Neural progenitor cell (in vitro differentiated cells): ENCODE data around the gene RNF145. TPM values are rescaled to one million over a fixed set of nuclear protein-coding genes. Genes with fewer than 3 reads are reported as not detected.

Experiments used
- DNase-seq: peaks from one replicate; pipeline ENCODE4 v3.0.0-alpha.2; 2016; ENCODE audit warnings: low spot score
- H2AFZ ChIP-seq: fragments of 200-600 bp; sonication (generic); replicated peaks from 2 replicates; pipeline ENCODE4 v1.6.1; 2016; ENCODE audit warnings: antibody characterized with exemption
- H3F3A ChIP-seq: fragments of 200-600 bp; sonication (generic); 2 replicates; pipeline ENCODE4 v1.6.1; 2016; ENCODE audit warnings: antibody characterized with exemption, low read depth
- H3K27ac ChIP-seq: fragments of 200-600 bp; sonication (generic); 2 replicates; pipeline ENCODE4 v1.5.1; 2016; ENCODE audit warnings: mild to moderate bottlenecking
- H3K27me3 ChIP-seq: fragments of 200-600 bp; sonication (generic); 2 replicates; pipeline ENCODE4 v1.6.1; 2016; ENCODE audit warnings: mild to moderate bottlenecking, moderate library complexity
- H3K36me3 ChIP-seq: fragments of 200-600 bp; sonication (generic); 2 replicates; pipeline ENCODE4 v1.5.1; 2016
- H3K4me1 ChIP-seq: fragments of 200-600 bp; sonication (generic); 2 replicates; pipeline ENCODE4 v1.6.1; 2016; ENCODE audit warnings: mixed run types
- H3K4me2 ChIP-seq: fragments of 200-600 bp; sonication (generic); 2 replicates; pipeline ENCODE4 v1.6.1; 2016
- H3K4me3 ChIP-seq: fragments of 200-600 bp; sonication (generic); 2 replicates; pipeline ENCODE4 v1.5.1; 2016
- H3K79me2 ChIP-seq: fragments of 200-600 bp; sonication (generic); 2 replicates; pipeline ENCODE4 v1.6.1; 2016; ENCODE audit warnings: low read depth
- H3K9ac ChIP-seq: fragments of 200-600 bp; sonication (generic); 2 replicates; pipeline ENCODE4 v1.6.1; 2016
- H3K9me3 ChIP-seq: fragments of 200-600 bp; sonication (generic); 2 replicates; pipeline ENCODE4 v1.5.1; 2016; ENCODE audit warnings: low read depth
- H4K20me1 ChIP-seq: fragments of 200-600 bp; sonication (generic); 2 replicates; pipeline ENCODE4 v1.6.1; 2016; ENCODE audit warnings: low read depth
- H3K27ac Mint-ChIP-seq: 3 replicates; pipeline ENCODE4 v1.8.0; 2021; ENCODE audit warnings: mixed read lengths
- H3K27me3 Mint-ChIP-seq: 2 replicates; pipeline ENCODE4 v1.8.0; 2022; ENCODE audit warnings: low read depth, mild to moderate bottlenecking, inconsistent platforms, moderate library complexity, mixed read lengths; ENCODE audit not compliant: insufficient read depth
- H3K36me3 Mint-ChIP-seq: 3 replicates; pipeline ENCODE4 v1.8.0; 2021; ENCODE audit warnings: mixed read lengths
- H3K4me1 Mint-ChIP-seq: 3 replicates; pipeline ENCODE4 v1.8.0; 2021; ENCODE audit warnings: mixed read lengths
- H3K4me3 Mint-ChIP-seq: 3 replicates; pipeline ENCODE4 v1.8.0; 2021; ENCODE audit warnings: mild to moderate bottlenecking, moderate library complexity, mixed read lengths
- H3K9me3 Mint-ChIP-seq: 3 replicates; pipeline ENCODE4 v1.8.0; 2020; ENCODE audit warnings: mixed read lengths
- CTCF ChIP-seq: fragments of 200-600 bp; sonication (generic); IDR thresholded peaks from 2 replicates; pipeline ENCODE4 v1.5.1; 2017; ENCODE audit warnings: antibody characterized with exemption, mild to moderate bottlenecking
- EZH2 ChIP-seq: fragments of 200-600 bp; sonication (generic); IDR thresholded peaks from 2 replicates; pipeline ENCODE4 v1.6.1; 2017; ENCODE audit warnings: antibody characterized with exemption, mild to moderate bottlenecking, moderate library complexity
- EZH2phosphoT487 ChIP-seq: fragments of 200-600 bp; sonication (generic); IDR thresholded peaks from 2 replicates; pipeline ENCODE4 v1.6.1; 2017; ENCODE audit warnings: antibody characterized with exemption
- small RNA-seq: library from RNA; depleted of rRNA; stranded (forward); fragments of <200 nt; gene quantifications from one replicate; pipeline ENCODE3, GENCODE V24; 2015
- total RNA-seq: library from RNA; depleted of rRNA; stranded (reverse); fragments of >200 nt; gene quantifications from 2 replicates; pipeline ENCODE4 v1.2.3, GENCODE V29; 2015; ENCODE audit warnings: low replicate concordance

RNF145 gene
- total RNA-seq, 1 donor from 2014 or later: 80.0 TPM

GRCh38 chr5:159112436-159112835, 96.9 kb downstream of the RNF145 start:
- H2AFZ ChIP-seq: no peak overlapping the region
- H4K20me1 ChIP-seq: no peaks in the 10 kb centered on the region
- no peaks in the 10 kb centered on the region for H3K4me1 Mint-ChIP-seq
- H3K4me3 ChIP-seq: no peak overlapping the region
- H3K4me3 Mint-ChIP-seq: no peak overlapping the region
- H3K27me3 Mint-ChIP-seq: peaks cover 3% of the 10 kb centered on the region
- no peak overlapping the region for H3K4me2 ChIP-seq
- no peaks in the 10 kb centered on the region for H3K4me1 ChIP-seq
- no peaks in the 10 kb centered on the region for H3K79me2 ChIP-seq
- DNase-seq: no peak
- H3K27ac Mint-ChIP-seq: no peak overlapping the region
- H3F3A ChIP-seq: no peaks in the 10 kb centered on the region
- H3K27ac ChIP-seq: no peak overlapping the region
- H3K36me3 ChIP-seq: no peaks in the 10 kb centered on the region
- H3K9ac ChIP-seq: no peak overlapping the region
- peaks cover 49% of the 10 kb centered on the region for H3K27me3 ChIP-seq
- H3K9me3 ChIP-seq: no peaks in the 10 kb centered on the region
- no peaks in the 10 kb centered on the region for H3K9me3 Mint-ChIP-seq
- TF ChIP-seq CTCF: no peak
- no peak for TF ChIP-seq EZH2phosphoT487
- no peak for TF ChIP-seq EZH2
- no peaks in the 10 kb centered on the region for H3K36me3 Mint-ChIP-seq

Small RNAs within 50 kb of the gene (small RNA-seq; reads per million reads assigned to genes)
- gene RF00263: not detected

Other genes with a start within 250 kb of the RNF145 start
- gene EBF1, start 109.6 kb downstream of the RNF145 start, total RNA-seq: 0.19 and 0.56 TPM in 2 replicates
- 43.4 and 79.1 TPM in 2 replicates for gene UBLCP1, start 53.7 kb upstream of the RNF145 start, total RNA-seq
- gene IL12B, start 120.9 kb upstream of the RNF145 start, total RNA-seq: not detected in 2 replicates